KMS-11 (cell line): Measurements from ENCODE around the gene BTBD9.

Experiments used
- H2AFZ ChIP-seq: fragments of 200-600 bp; sonication (generic); 2 replicates; pipeline ENCODE4 v1.6.1; 2016; ENCODE audit warnings: antibody characterized with exemption, mixed run types, low read depth
- H3K27ac ChIP-seq: fragments of 200-600 bp; sonication (generic); 2 replicates; pipeline ENCODE4 v1.6.1; 2016; ENCODE audit warnings: mild to moderate bottlenecking, mixed run types
- H3K27me3 ChIP-seq: fragments of 200-600 bp; sonication (generic); 2 replicates; pipeline ENCODE4 v1.6.1; 2017; ENCODE audit warnings: mild to moderate bottlenecking, low read depth, mixed run types, moderate library complexity; ENCODE audit not compliant: insufficient read depth
- H3K36me3 ChIP-seq: fragments of 200-600 bp; sonication (generic); 2 replicates; pipeline ENCODE4 v1.6.1; 2017; ENCODE audit warnings: mild to moderate bottlenecking, mixed run types; ENCODE audit not compliant: insufficient read depth
- H3K4me1 ChIP-seq: fragments of 200-600 bp; sonication (generic); 2 replicates; pipeline ENCODE4 v1.6.1; 2016; ENCODE audit warnings: mild to moderate bottlenecking, low read depth, mixed run types; ENCODE audit not compliant: poor library complexity, severe bottlenecking
- H3K4me2 ChIP-seq: fragments of 200-600 bp; sonication (generic); 2 replicates; pipeline ENCODE4 v1.7.0; 2016; ENCODE audit warnings: mild to moderate bottlenecking, mixed run types
- H3K4me3 ChIP-seq: fragments of 200-600 bp; sonication (generic); IDR thresholded peaks from 2 replicates; pipeline ENCODE4 v1.6.1; 2017; ENCODE audit warnings: low read depth, low read length, mixed read lengths; ENCODE audit not compliant: insufficient read depth
- H3K79me2 ChIP-seq: fragments of 200-600 bp; sonication (generic); 2 replicates; pipeline ENCODE4 v1.6.1; 2016; ENCODE audit warnings: low read depth, mixed run types; ENCODE audit not compliant: insufficient read depth
- H3K9ac ChIP-seq: fragments of 200-600 bp; sonication (generic); 2 replicates; pipeline ENCODE4 v1.6.1; 2016; ENCODE audit warnings: mild to moderate bottlenecking, mixed run types
- H4K20me1 ChIP-seq: fragments of 200-600 bp; sonication (generic); 2 replicates; pipeline ENCODE4 v1.6.1; 2016; ENCODE audit warnings: mild to moderate bottlenecking, mixed run types; ENCODE audit not compliant: insufficient read depth
- TF ChIP-seq, protein P1 (sequence below): fragments of 200-600 bp; sonication (generic); conservative IDR thresholded peaks from 2 replicates; pipeline ENCODE4 v1.6.1; 2017; ENCODE audit warnings: low read depth, mild to moderate bottlenecking, antibody characterized with exemption, low read length, moderate library complexity, mixed read lengths

The BTBD9 gene

DNA sequence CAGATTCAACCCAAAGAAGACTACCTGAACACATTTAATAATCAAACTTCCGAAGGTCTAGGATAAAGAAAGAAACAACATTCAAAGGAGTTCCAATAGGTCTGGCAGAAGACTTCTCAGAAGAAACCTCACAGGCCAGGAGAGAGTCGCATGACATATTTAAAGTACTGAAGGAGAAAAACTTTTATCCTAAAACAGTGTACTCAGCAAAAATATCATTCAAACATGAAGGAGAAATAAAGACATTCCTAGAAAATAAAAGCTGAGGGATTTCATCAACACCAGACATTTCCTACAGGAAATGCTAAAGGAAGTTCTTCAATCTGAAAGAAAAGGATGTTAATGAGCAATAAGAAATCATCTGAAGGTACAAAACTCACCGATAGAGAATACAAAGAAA is 108.6 kb downstream of the BTBD9 start:
- TF ChIP-seq, protein P1, sequence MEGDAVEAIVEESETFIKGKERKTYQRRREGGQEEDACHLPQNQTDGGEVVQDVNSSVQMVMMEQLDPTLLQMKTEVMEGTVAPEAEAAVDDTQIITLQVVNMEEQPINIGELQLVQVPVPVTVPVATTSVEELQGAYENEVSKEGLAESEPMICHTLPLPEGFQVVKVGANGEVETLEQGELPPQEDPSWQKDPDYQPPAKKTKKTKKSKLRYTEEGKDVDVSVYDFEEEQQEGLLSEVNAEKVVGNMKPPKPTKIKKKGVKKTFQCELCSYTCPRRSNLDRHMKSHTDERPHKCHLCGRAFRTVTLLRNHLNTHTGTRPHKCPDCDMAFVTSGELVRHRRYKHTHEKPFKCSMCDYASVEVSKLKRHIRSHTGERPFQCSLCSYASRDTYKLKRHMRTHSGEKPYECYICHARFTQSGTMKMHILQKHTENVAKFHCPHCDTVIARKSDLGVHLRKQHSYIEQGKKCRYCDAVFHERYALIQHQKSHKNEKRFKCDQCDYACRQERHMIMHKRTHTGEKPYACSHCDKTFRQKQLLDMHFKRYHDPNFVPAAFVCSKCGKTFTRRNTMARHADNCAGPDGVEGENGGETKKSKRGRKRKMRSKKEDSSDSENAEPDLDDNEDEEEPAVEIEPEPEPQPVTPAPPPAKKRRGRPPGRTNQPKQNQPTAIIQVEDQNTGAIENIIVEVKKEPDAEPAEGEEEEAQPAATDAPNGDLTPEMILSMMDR, result no peak
- no peaks in the 10 kb centered on the region for H3K4me1 ChIP-seq
- no peak overlapping the region for H3K27ac ChIP-seq
- no peak overlapping the region for H3K4me3 ChIP-seq
- H3K36me3 ChIP-seq, result no peaks in the 10 kb centered on the region
- no peak overlapping the region for H2AFZ ChIP-seq
- H3K79me2 ChIP-seq, result no peaks in the 10 kb centered on the region
- no peaks in the 10 kb centered on the region for H3K27me3 ChIP-seq
- H3K4me2 ChIP-seq, result no peak overlapping the region
- no peaks in the 10 kb centered on the region for H4K20me1 ChIP-seq
- no peak overlapping the region for H3K9ac ChIP-seq

DNA sequence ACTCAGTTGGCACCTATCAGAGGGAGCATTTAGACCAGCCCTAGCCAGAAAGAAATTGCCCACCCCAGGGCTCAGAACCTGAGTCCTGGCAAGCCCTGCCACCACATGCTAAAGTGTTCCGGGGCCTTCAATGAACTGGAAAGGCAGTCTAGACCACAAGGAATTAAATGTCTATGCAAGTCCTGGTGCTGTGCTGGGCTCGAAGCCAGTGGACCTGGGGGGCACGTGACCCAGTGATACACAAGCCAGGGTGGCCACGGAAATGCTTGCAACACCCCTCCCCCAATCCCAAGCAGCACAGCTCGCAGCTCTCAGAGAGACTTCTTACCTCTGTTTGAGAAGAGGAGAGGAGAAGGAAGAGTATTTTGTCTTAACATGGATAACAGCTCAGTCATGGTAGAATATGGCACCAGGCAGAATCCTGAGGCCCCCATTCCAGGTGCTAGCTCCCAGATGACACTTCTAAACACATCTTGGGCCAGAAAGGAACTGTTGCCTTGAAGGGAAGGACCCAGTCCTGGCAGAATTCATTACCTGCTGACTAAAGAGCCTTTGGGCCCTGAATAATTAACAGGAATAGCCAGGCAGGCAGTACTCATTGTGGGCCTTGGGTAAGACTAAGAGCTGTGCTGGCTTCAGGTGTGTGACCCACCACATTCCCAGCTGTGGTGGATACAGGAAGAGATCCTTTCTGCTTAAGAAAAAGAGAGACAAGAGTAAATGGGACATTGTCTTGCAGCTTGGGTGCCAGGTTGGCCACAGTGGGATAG is 111.3 kb downstream of the BTBD9 start:
- no peak overlapping the region for H3K9ac ChIP-seq
- no peaks in the 10 kb centered on the region for H3K79me2 ChIP-seq
- H3K4me2 ChIP-seq, result no peak overlapping the region
- H2AFZ ChIP-seq, result no peak overlapping the region
- no peaks in the 10 kb centered on the region for H3K36me3 ChIP-seq
- no peaks in the 10 kb centered on the region for H3K4me1 ChIP-seq
- no peak overlapping the region for H3K4me3 ChIP-seq
- H4K20me1 ChIP-seq, result no peaks in the 10 kb centered on the region
- TF ChIP-seq, protein P1, result no peak
- no peak overlapping the region for H3K27ac ChIP-seq
- no peaks in the 10 kb centered on the region for H3K27me3 ChIP-seq

DNA sequence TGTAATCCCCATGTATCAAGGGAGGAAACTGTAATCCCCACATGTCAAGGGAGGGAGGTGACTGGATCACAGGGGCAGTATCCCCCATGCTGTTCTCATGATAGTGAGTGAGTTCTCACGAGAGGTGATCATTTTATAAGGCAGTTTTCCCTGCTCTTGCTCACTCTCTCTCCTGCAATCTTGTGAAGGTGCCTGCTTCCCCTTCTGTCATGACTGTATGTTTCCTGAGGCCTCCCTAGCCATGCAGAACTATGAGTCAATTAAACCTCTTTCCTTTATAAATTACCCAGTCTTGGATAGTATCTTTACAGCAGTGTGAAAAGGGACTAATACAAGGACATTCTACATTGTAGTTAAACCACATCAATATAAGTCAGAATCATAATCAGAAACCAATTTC is 112.4 kb downstream of the BTBD9 start:
- TF ChIP-seq, protein P1, result no peak
- H3K27me3 ChIP-seq, result no peaks in the 10 kb centered on the region
- no peaks in the 10 kb centered on the region for H3K4me1 ChIP-seq
- H3K36me3 ChIP-seq, result no peaks in the 10 kb centered on the region
- no peak overlapping the region for H3K4me2 ChIP-seq
- no peak overlapping the region for H2AFZ ChIP-seq
- no peak overlapping the region for H3K4me3 ChIP-seq
- no peak overlapping the region for H3K9ac ChIP-seq
- H4K20me1 ChIP-seq, result no peaks in the 10 kb centered on the region
- H3K27ac ChIP-seq, result no peak overlapping the region
- H3K79me2 ChIP-seq, result no peaks in the 10 kb centered on the region

DNA sequence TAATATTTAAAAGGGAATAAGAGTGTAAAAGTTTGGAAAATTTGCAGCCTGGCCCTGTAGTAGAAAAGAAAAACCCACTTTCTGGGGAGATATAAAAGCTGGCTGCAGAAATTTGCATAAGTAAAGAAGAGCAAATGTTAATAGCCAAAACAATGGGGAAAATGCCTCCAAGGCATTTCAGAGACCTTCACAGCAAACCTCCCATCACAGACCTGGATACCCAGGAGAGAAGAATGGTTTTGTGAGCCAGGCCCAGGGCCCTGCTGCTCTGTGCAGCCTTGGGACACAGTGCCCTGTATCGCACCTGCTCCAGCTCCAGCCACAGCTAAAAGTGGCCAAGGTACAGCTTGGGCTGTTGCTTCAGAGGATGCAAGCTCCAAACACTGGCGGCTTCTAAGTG is 113.8 kb downstream of the BTBD9 start:
- Histone ChIP-seq H2AFZ (no peak overlapping the region), H4K20me1 (no peaks in the 10 kb centered on the region), H3K79me2 (no peaks in the 10 kb centered on the region), H3K27ac (no peak overlapping the region), H3K27me3 (no peaks in the 10 kb centered on the region), H3K36me3 (no peaks in the 10 kb centered on the region), H3K4me1 (no peaks in the 10 kb centered on the region), H3K9ac (no peak overlapping the region), H3K4me2 (no peak overlapping the region), H3K4me3 (no peak overlapping the region)
- TF ChIP-seq, protein P1, result no peak
